ENCODE results near the gene NME8. TPM values are rescaled to one million over a fixed set of nuclear protein-coding genes. Genes with fewer than 3 reads are reported as not detected.

The NME8 gene
- total and polyA plus RNA-seq, 11 donors = 0.36 to 0.91 TPM; not detected in 9

DNA sequence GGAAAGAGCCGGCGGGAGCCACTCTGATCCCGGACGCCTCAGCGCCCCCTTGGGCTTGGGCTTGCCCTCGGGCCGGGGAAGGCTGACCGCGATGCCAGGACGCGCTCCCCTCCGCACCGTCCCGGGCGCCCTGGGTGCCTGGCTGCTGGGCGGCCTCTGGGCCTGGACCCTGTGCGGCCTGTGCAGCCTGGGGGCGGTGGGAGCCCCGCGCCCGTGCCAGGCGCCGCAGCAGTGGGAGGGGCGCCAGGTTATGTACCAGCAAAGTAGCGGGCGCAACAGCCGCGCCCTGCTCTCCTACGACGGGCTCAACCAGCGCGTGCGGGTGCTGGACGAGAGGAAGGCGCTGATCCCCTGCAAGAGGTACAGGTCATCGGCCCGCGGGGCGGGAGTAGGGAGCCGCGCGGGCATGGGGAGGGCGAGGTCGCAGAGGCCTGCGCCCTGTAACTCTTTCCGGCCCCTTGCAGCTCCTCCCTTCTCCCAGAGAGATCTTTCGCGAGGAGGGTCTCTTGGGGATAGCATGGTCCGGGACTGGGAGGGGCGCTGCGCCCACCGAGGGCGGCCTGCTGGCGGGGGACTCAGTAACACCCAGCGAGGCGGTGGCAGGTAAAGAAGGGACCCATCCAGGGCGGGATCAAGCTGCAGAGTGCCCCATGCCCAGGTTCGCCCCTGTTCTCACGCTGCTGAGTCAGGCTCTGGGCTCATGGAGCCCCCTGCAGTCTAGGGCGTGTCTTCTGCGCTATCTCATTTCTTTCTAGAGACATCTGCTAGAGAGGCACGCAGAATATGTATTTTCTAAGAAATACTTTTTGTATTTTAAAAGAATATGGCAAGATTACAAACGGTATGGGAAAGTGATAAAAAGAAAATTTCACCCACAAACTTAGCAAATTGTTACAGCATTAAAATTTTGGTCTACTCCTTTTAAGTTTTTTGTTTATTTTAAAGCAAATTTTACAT, 72.7 kb downstream of the NME8 start:
- 1 to 2% (median 1%) methylated on average over 14 to 63 of the region's 63 CpGs for WGBS, 4 donors
- intact Hi-C loops (cut with DNase I) = loop anchor here in 2 of 10 donors (2.0 to 5.0 kb wide), 2 partner anchors 22 to 151 kb away; no protein-coding TSS in a partner anchor
- H3K27me3 ChIP-seq = peaks cover 0 to 16% (median under 1%) of the 10 kb centered on the region in 9 donors

DNA sequence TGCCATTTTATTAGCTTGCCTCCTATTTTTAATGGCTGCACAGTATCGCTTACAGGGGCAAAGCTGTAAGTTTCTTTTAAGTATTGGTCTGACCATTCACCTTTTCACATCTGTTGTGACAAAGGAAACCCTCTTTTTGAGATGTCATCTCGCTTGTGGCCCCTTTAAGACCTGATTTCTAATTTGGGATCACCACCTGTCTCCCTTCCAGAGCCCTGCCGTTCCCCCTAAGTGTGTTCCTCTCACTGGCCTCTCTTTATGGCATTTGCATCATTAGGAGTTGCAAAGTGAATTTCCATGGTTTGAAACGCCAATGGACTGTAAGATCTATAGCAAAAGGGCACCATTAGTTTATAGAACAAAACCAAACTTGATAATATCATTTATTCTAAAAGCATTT, 73.5 kb downstream of the NME8 start:
- Histone ChIP-seq H3K36me3 (no peaks in the 10 kb centered on the region), H3K27me3 (peaks cover 0 to 9% (median 0%) of the 10 kb centered on the region in 9 donors), H3K27ac (peak overlapping the region in 8 of 12 donors; percentile 80 to 96 (median 92)), H3K4me1 (peaks cover 0 to 30% (median 13%) of the 10 kb centered on the region in 12 donors), H3K9me3 (peaks cover 0 to 18% (median 8%) of the 10 kb centered on the region in 12 donors), H3K4me3 (peak overlapping the region; percentile 46 to 86 (median 76))
- DNase-seq = no peak
- ATAC-seq = no peak
- WGBS, 4 donors = 43 to 53% (median 50%) methylated on average over 4 of the region's 4 CpGs
- TF ChIP-seq, protein P1, sequence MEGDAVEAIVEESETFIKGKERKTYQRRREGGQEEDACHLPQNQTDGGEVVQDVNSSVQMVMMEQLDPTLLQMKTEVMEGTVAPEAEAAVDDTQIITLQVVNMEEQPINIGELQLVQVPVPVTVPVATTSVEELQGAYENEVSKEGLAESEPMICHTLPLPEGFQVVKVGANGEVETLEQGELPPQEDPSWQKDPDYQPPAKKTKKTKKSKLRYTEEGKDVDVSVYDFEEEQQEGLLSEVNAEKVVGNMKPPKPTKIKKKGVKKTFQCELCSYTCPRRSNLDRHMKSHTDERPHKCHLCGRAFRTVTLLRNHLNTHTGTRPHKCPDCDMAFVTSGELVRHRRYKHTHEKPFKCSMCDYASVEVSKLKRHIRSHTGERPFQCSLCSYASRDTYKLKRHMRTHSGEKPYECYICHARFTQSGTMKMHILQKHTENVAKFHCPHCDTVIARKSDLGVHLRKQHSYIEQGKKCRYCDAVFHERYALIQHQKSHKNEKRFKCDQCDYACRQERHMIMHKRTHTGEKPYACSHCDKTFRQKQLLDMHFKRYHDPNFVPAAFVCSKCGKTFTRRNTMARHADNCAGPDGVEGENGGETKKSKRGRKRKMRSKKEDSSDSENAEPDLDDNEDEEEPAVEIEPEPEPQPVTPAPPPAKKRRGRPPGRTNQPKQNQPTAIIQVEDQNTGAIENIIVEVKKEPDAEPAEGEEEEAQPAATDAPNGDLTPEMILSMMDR (IDR thresholded peaks at IDR 0.05) = no peak
- no peak for TF ChIP-seq POLR2A (IDR thresholded peaks at IDR 0.05)
- intact Hi-C loops (cut with DNase I) = loop anchor here in 2 of 10 donors (2.0 to 5.0 kb wide), 2 partner anchors 21 to 150 kb away; no protein-coding TSS in a partner anchor

More for the DNA sequence above, 72.7 kb downstream of the NME8 start:
- Histone ChIP-seq H3K36me3 (no peaks in the 10 kb centered on the region), H3K9me3 (peaks cover 0 to 13% (median 8%) of the 10 kb centered on the region in 12 donors), H3K4me1 (peaks cover 0 to 36% (median 13%) of the 10 kb centered on the region in 12 donors), H3K4me3 (peak overlapping the region; percentile 46 to 86 (median 76)), H3K27ac (peak overlapping the region; percentile 72 to 96 (median 88))
- DNase-seq (peak; percentile 37 to 72 (median 61)), ATAC-seq (peak; percentile 72 to 78 (median 74))
- no peak for TF ChIP-seq POLR2A (IDR thresholded peaks at IDR 0.05)
- TF ChIP-seq, protein P1 (IDR thresholded peaks at IDR 0.05) = peak in 5 of 12 donors; percentile 4 to 39 (median 24)

DNA sequence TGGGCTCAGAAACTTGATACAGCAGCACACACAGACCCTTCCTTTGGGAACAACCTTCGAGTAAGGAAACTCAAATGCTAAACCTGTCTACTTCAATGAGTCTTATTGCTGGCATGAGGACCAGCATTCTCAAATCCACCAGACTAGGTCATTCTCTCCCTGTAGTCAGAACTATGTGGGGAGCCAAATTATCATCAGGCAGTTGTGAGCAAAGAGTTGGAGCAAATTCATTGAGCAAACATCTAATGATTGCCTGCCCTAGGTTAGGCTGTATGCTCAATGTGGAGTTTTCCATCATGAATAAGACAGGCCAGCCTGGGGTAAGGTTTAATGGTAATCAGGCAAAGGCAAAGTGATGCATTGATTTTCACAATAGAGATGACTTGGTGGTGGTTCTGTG, 75.6 kb downstream of the NME8 start:
- Histone ChIP-seq H3K36me3 (no peaks in the 10 kb centered on the region), H3K4me3 (no peak overlapping the region), H3K4me1 (peaks cover 0 to 39% (median 14%) of the 10 kb centered on the region in 12 donors), H3K9me3 (peaks cover 0 to 18% (median 8%) of the 10 kb centered on the region in 12 donors), H3K27me3 (peaks cover 0 to 9% (median 0%) of the 10 kb centered on the region in 9 donors), H3K27ac (peak overlapping the region in 3 of 12 donors; percentile 5 to 64 (median 45))
- intact Hi-C loops (cut with DNase I) = loop anchor here in 1 of 10 donors (5.0 kb wide), 1 partner anchor 148 kb away; no protein-coding TSS in a partner anchor
- TF ChIP-seq, protein P1 (IDR thresholded peaks at IDR 0.05) = no peak
- TF ChIP-seq POLR2A (IDR thresholded peaks at IDR 0.05) = no peak
- WGBS, 4 donors = 75 to 92% (median 80%) methylated on average over 1 of the region's 1 CpG
- ATAC-seq (no peak), DNase-seq (no peak)
